Endothelial cell of umbilical vein (primary cell): ENCODE data around the gene TRIM46. TPM values are rescaled to one million over a fixed set of nuclear protein-coding genes. Genes with fewer than 3 reads are reported as not detected.

Experiments used
- BruUV-seq: library from RNA; stranded (reverse); fragments of 400-500 nt; replicated peaks from 2 replicates; lab custom pipeline; 2021; lab: Mats Ljungman, UMichigan
- CTCF ChIA-PET: fragments of 300-600, 350-600 bp; sonication (Branson Sonifier 250); formaldehyde crosslinking; loops from one replicate; lab custom pipeline; 2021; ENCODE audit warnings: antibody characterized with exemption, inconsistent platforms; lab: Charles Lee
- POLR2A ChIA-PET: fragments of 300-600, 350-600 bp; sonication (Branson Sonifier 250); formaldehyde crosslinking; loops from one replicate; lab custom pipeline; 2021; ENCODE audit warnings: antibody characterized with exemption, inconsistent platforms; lab: Charles Lee
- DNase-seq: peaks from one replicate; pipeline ENCODE4 v3.0.0-alpha.2; 2011; ENCODE audit warnings: low read depth, low spot score
- FAIRE-seq: peaks from 2 replicates; lab custom pipeline; 2011; peaks lifted over from hg19 to GRCh38; lab: Jason Lieb, UNC
- H2AFZ ChIP-seq: 2 replicates; pipeline ENCODE4 v1.6.0; 2012; ENCODE audit warnings: low read depth, low read length, control low read depth, inconsistent platforms
- H3K27ac ChIP-seq: 2 replicates; pipeline ENCODE4 v1.5.1; 2011; ENCODE audit warnings: low read depth, mild to moderate bottlenecking, control low read depth, low read length, moderate library complexity; ENCODE audit not compliant: insufficient read depth
- H3K27me3 ChIP-seq, 2 experiments: 2 replicates each; pipeline versions ENCODE4 v1.6.0 to v1.6.1; 2011; ENCODE audit warnings: low read length in 2 of 2, mixed read lengths in 1 of 2; ENCODE audit not compliant: control insufficient read depth in 2 of 2, insufficient read depth in 2 of 2
- H3K36me3 ChIP-seq, 2 experiments: 2 replicates in 1 of 2; 3 replicates in 1 of 2; pipeline ENCODE4 v1.5.1; 2011; ENCODE audit warnings: low read length in 2 of 2, mild to moderate bottlenecking in 1 of 2, moderate library complexity in 1 of 2; ENCODE audit not compliant: control insufficient read depth in 2 of 2, insufficient read depth in 2 of 2; ENCODE audit errors: extremely low read depth in 1 of 2
- H3K4me1 ChIP-seq: 3 replicates; pipeline ENCODE4 v1.5.1; 2011; ENCODE audit warnings: mild to moderate bottlenecking, low read length; ENCODE audit not compliant: control insufficient read depth, insufficient read depth; ENCODE audit errors: extremely low read depth
- H3K4me2 ChIP-seq: 2 replicates; pipeline ENCODE4 v1.6.1; 2011; ENCODE audit warnings: low read length, control low read depth, mixed read lengths; ENCODE audit not compliant: insufficient read depth
- H3K4me3 ChIP-seq, 3 experiments: fragments of 200-600 bp in 1 of 3; sonication (generic), shearing (Covaris generic) in 1 of 3; replicated peaks in 1 of 3; 2 replicates each; pipeline ENCODE4 v1.5.1; 2011 to 2016; ENCODE audit warnings: control low read depth in 3 of 3, low read length in 3 of 3, mild to moderate bottlenecking in 2 of 3, inconsistent platforms in 1 of 3, low read depth in 1 of 3, moderate library complexity in 1 of 3; ENCODE audit not compliant: insufficient read depth in 1 of 3
- H3K79me2 ChIP-seq: 2 replicates; pipeline ENCODE4 v1.6.0; 2012; ENCODE audit warnings: low read length, inconsistent platforms; ENCODE audit not compliant: control insufficient read depth, insufficient read depth
- H3K9ac ChIP-seq: replicated peaks from 2 replicates; pipeline ENCODE3; 2011; ENCODE audit warnings: low read length, control low read depth; ENCODE audit not compliant: insufficient read depth; ENCODE audit errors: extremely low read depth
- H3K9me1 ChIP-seq: replicated peaks from 3 replicates; pipeline ENCODE4 v1.6.0; 2011; ENCODE audit warnings: mild to moderate bottlenecking, low read length; ENCODE audit not compliant: control insufficient read depth, insufficient read depth; ENCODE audit errors: extremely low read depth
- H3K9me3 ChIP-seq: replicated peaks from 2 replicates; pipeline ENCODE4 v1.5.1; 2012; ENCODE audit warnings: low read length, inconsistent platforms; ENCODE audit not compliant: control insufficient read depth, insufficient read depth
- H4K20me1 ChIP-seq: replicated peaks from 2 replicates; pipeline ENCODE3; 2011; ENCODE audit warnings: mild to moderate bottlenecking, low read length; ENCODE audit not compliant: control insufficient read depth, insufficient read depth; ENCODE audit errors: extremely low read depth
- CTCF ChIP-seq, 2 donors: IDR thresholded peaks; 1 replicate in 1 of 2; 2 replicates in 1 of 2; pipeline ENCODE4 v1.5.1; 2011; ENCODE audit warnings: low read length in 2 of 2, mild to moderate bottlenecking in 2 of 2, moderate library complexity in 2 of 2, control low read depth in 1 of 2, inconsistent platforms in 1 of 2, low read depth in 1 of 2; ENCODE audit not compliant: insufficient read depth in 1 of 2; ENCODE audit errors: extremely low read depth in 1 of 2
- EZH2 ChIP-seq: IDR thresholded peaks from 2 replicates; pipeline ENCODE4 v1.6.1; 2012; ENCODE audit warnings: borderline replicate concordance, low read depth, mild to moderate bottlenecking, moderate library complexity, low read length, inconsistent platforms; ENCODE audit not compliant: severe bottlenecking
- FOS ChIP-seq: IDR thresholded peaks from 2 replicates; pipeline ENCODE4 v1.6.1; 2011; ENCODE audit warnings: mild to moderate bottlenecking, low read length, moderate library complexity, borderline replicate concordance; ENCODE audit not compliant: insufficient read depth
- GATA2 ChIP-seq: IDR thresholded peaks from 2 replicates; pipeline ENCODE4 v1.7.0; 2011; ENCODE audit warnings: low read depth, mild to moderate bottlenecking, moderate library complexity, mixed read lengths, low read length; ENCODE audit not compliant: insufficient read length, insufficient read depth
- JUN ChIP-seq: IDR thresholded peaks from 2 replicates; pipeline ENCODE4 v1.6.1; 2011; ENCODE audit warnings: borderline replicate concordance, low read depth; ENCODE audit not compliant: insufficient read length, insufficient read depth
- MYC ChIP-seq: IDR thresholded peaks from one replicate; pipeline ENCODE4 v1.6.1; 2011; ENCODE audit warnings: mild to moderate bottlenecking, low read depth, low read length
- POLR2A ChIP-seq: IDR thresholded peaks from 2 replicates; pipeline ENCODE4 v1.6.1; 2012; ENCODE audit warnings: low read depth, mild to moderate bottlenecking, control low read depth, low read length
- POLR2AphosphoS5 ChIP-seq: IDR thresholded peaks from 2 replicates; pipeline ENCODE4 v1.6.1; 2012; ENCODE audit warnings: low read depth, mild to moderate bottlenecking, control low read depth, low read length, moderate library complexity; ENCODE audit not compliant: insufficient read depth
- dilution Hi-C: fragments of 300-500 bp; cut with MboI; formaldehyde crosslinking; loops from one replicate; pipeline ENCODE4 v1.15.0; 2019; ENCODE audit warnings: low sequenced_read_pairs; ENCODE audit not compliant: extremely low pct_ligation_motif_present
- intact Hi-C: fragments of 100-400 bp; cut with micrococcal nuclease; formaldehyde crosslinking; loops from one replicate; pipeline ENCODE4 v1.10.0; 2022
- polyA plus RNA-seq, 4 experiments: library from polyadenylated mRNA; depleted of rRNA in 3 of 4; stranded (reverse) in 3 of 4; unstranded in 1 of 4; fragments of >200 nt; gene quantifications; 2 replicates each; pipeline versions ENCODE4 v1.2.1 to v1.2.3, GENCODE V29; 2011 to 2012; ENCODE audit warnings: missing spikeins in 1 of 4
- total RNA-seq: library from RNA; stranded (reverse); gene quantifications from 2 replicates; pipeline ENCODE4 v1.2.3, GENCODE V29; 2021
- TF ChIP-seq, protein P1 (sequence below): IDR thresholded peaks from 2 replicates; pipeline ENCODE4 v1.6.1; 2011; ENCODE audit not compliant: insufficient read depth, insufficient read length

Gene TRIM46
- total and polyA plus RNA-seq, 2 donors (not counting 3 experiments of a cell fraction or from before 2014, with no cell fraction given), result 9.5 to 10.0 TPM

DNA sequence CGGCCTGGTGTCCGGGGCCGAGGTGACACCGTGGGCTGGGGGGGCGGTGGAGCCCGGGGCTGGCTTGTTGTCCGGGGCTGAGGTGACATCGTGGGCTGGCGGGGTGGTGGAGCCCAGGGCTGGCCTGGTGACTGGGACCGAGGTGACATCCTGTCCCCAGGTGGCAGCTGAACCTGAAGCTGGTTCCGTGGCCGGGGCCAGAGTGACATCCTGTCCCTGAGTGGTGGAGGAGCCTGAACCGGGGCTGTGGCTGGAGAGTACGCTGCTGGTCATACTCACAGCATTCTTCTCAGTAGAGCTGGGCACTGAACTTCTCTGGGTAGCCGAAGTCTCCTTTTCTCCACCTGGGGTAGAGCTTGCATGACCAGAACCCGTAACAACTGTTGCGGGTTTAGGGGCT lies 18.3 kb downstream of the TRIM46 start:
- no peak for FAIRE-seq
- Histone ChIP-seq H3K4me1 (peaks cover 13% of the 10 kb centered on the region), H3K4me3 (no peak overlapping the region), H3K9ac (no peak overlapping the region), H2AFZ (no peak overlapping the region), H3K4me2 (no peak overlapping the region), H3K27ac (no peak overlapping the region), H3K36me3 (peaks cover 0 to 1% of the 10 kb centered on the region in 2 experiments), H4K20me1 (no peaks in the 10 kb centered on the region), H3K79me2 (no peaks in the 10 kb centered on the region), H3K9me3 (no peaks in the 10 kb centered on the region), H3K27me3 (no peaks in the 10 kb centered on the region), H3K9me1 (no peaks in the 10 kb centered on the region)
- BruUV-seq, result no TSS peak
- DNase-seq, result no peak
- ChIA-PET POLR2A (interaction anchor here (0.6 kb wide), 2 partner anchors 10 to 141 kb away, joined by 3 read pairs; partner anchors contain the start of gene ADAM15), CTCF (interaction anchor here (0.9 to 3.5 kb wide), 3 partner anchors 11 to 17 kb away, joined by 3 to 88 read pairs (median 31); partner anchors contain the start of genes KRTCAP2 and TRIM46)
- TF ChIP-seq POLR2A, result no peak
- TF ChIP-seq MYC, result no peak
- no peak for TF ChIP-seq EZH2
- TF ChIP-seq JUN, result no peak
- no peak for TF ChIP-seq FOS
- TF ChIP-seq POLR2AphosphoS5, result no peak
- TF ChIP-seq CTCF (IDR thresholded peaks at IDR 0.05; ENCODE audit: extremely low read depth in 1 of 2, insufficient read depth in 1 of 2, low read depth in 1 of 2, low read length in 2 of 2), result no peak
- no peak for TF ChIP-seq GATA2
- TF ChIP-seq, protein P1, sequence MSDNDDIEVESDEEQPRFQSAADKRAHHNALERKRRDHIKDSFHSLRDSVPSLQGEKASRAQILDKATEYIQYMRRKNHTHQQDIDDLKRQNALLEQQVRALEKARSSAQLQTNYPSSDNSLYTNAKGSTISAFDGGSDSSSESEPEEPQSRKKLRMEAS, result no peak
- intact Hi-C loops (loop anchor here (2.0 to 5.0 kb wide), 4 partner anchors 15 to 115 kb away; partner anchors contain the start of genes FDPS and MTX1), dilution Hi-C loops (no loop called here)
